IMR-90 (cell line): ENCODE measurements around the gene RSBN1.

Source experiments
- BHLHE40 ChIP-seq: fragments of 150-350 bp; IDR thresholded peaks from 2 replicates; pipeline ENCODE4 v1.6.1; 2016; ENCODE audit warnings: mild to moderate bottlenecking, low read depth, low read length
- CHD1 ChIP-seq: IDR thresholded peaks from 2 replicates; pipeline ENCODE4 v1.6.1; 2012; ENCODE audit warnings: low read depth, low read length, improper control_type of control experiment
- MAFK ChIP-seq: IDR thresholded peaks from 2 replicates; pipeline ENCODE4 v1.6.1; 2012; ENCODE audit warnings: low read depth, low read length, improper control_type of control experiment
- POLR2A ChIP-seq: IDR thresholded peaks from 2 replicates; pipeline ENCODE4 v1.6.1; 2012; ENCODE audit warnings: mild to moderate bottlenecking, low read depth, low read length
- RAD21 ChIP-seq: IDR thresholded peaks from 2 replicates; pipeline ENCODE4 v1.6.1; 2012; ENCODE audit warnings: low read length, improper control_type of control experiment
- RFX5 ChIP-seq: IDR thresholded peaks from 2 replicates; pipeline ENCODE4 v1.8.0; 2012; ENCODE audit warnings: low read depth, mild to moderate bottlenecking, low read length, moderate library complexity
- SMC3 ChIP-seq: fragments of 150-350 bp; IDR thresholded peaks from 2 replicates; pipeline ENCODE4 v1.6.1; 2016; ENCODE audit warnings: low read depth, mild to moderate bottlenecking, antibody characterized with exemption, low read length, moderate library complexity
- TF ChIP-seq, protein P1 (sequence below): conservative IDR thresholded peaks from 2 replicates; pipeline ENCODE4 v1.5.1; 2012; ENCODE audit warnings: mild to moderate bottlenecking, low read depth, low read length, improper control_type of control experiment

DNA sequence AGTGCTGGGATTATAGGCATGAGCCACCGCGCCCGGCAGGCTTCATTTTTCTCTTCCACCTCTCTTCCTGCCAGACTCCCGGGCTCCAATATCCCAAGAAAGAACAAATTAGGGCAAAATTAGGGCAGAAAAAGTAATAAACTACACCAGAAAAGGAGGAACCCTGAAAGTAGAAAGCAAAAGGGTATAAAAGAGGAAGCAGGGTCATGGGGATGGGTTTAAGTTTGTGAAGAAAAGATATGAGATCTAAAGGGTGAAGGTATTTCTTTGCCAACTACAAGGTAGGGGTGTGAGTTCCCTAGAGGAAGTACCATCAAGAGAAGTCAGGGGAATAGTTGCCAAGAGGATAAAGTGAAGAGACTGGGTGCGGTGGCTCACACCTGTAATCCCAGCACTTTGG is 49.4 kb upstream of the RSBN1 start:
- TF ChIP-seq, protein P1, sequence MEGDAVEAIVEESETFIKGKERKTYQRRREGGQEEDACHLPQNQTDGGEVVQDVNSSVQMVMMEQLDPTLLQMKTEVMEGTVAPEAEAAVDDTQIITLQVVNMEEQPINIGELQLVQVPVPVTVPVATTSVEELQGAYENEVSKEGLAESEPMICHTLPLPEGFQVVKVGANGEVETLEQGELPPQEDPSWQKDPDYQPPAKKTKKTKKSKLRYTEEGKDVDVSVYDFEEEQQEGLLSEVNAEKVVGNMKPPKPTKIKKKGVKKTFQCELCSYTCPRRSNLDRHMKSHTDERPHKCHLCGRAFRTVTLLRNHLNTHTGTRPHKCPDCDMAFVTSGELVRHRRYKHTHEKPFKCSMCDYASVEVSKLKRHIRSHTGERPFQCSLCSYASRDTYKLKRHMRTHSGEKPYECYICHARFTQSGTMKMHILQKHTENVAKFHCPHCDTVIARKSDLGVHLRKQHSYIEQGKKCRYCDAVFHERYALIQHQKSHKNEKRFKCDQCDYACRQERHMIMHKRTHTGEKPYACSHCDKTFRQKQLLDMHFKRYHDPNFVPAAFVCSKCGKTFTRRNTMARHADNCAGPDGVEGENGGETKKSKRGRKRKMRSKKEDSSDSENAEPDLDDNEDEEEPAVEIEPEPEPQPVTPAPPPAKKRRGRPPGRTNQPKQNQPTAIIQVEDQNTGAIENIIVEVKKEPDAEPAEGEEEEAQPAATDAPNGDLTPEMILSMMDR: no peak
- TF ChIP-seq CHD1 (no peak), BHLHE40 (no peak), RAD21 (no peak), RFX5 (no peak), SMC3 (no peak), POLR2A (no peak), MAFK (no peak)
